Kidney (tissue), 14 donors: ENCODE data around the gene SDK1. TPM values are rescaled to one million over a fixed set of nuclear protein-coding genes. Genes with fewer than 3 reads are reported as not detected.
A peak's percentile ranks its signal among the peaks of the same experiment; 100 is the strongest.

Experiments
- DNase-seq, 5 donors: peaks; one replicate each; pipeline ENCODE4 v3.0.0-alpha.2; 2013 to 2020
- FAIRE-seq: peaks from 2 replicates; lab custom pipeline; 2012; peaks lifted over from hg19 to GRCh38; lab: Jason Lieb, UNC
- H3K27ac ChIP-seq, 2 donors: one replicate each; pipeline ENCODE4 v1.7.0; 2013; ENCODE audit warnings: low read depth in 2 of 2, low read length in 2 of 2, inconsistent platforms in 1 of 2
- H3K27me3 ChIP-seq: one replicate; pipeline ENCODE4 v1.7.1; 2013; ENCODE audit warnings: low read length, inconsistent platforms; ENCODE audit not compliant: control insufficient read depth, insufficient read depth
- H3K36me3 ChIP-seq, 3 donors: one replicate each; pipeline versions ENCODE4 v1.7.0 to v1.7.1; 2013; ENCODE audit warnings: low read length in 3 of 3, control low read depth in 1 of 3, inconsistent platforms in 1 of 3; ENCODE audit not compliant: insufficient read depth in 3 of 3, control insufficient read depth in 2 of 3
- H3K4me1 ChIP-seq, 3 donors: one replicate each; pipeline versions ENCODE4 v1.7.0 to v1.7.1; 2013; ENCODE audit warnings: low read length in 3 of 3, inconsistent platforms in 1 of 3, low read depth in 1 of 3; ENCODE audit not compliant: control insufficient read depth in 2 of 3, insufficient read depth in 2 of 3
- H3K4me3 ChIP-seq, 3 donors: one replicate each; pipeline versions ENCODE4 v1.7.0 to v1.8.1; 2013; ENCODE audit warnings: low read length in 3 of 3, control low read depth in 1 of 3, inconsistent platforms in 1 of 3
- H3K9ac ChIP-seq, 3 donors: one replicate each; pipeline versions ENCODE4 v1.7.0 to v1.7.1; 2013; ENCODE audit warnings: low read length in 3 of 3, control low read depth in 1 of 3, inconsistent platforms in 1 of 3
- H3K9me3 ChIP-seq, 3 donors: one replicate each; pipeline versions ENCODE4 v1.7.0 to v1.7.1; 2013; ENCODE audit warnings: low read length in 3 of 3, control low read depth in 1 of 3, inconsistent platforms in 1 of 3; ENCODE audit not compliant: control insufficient read depth in 2 of 3, insufficient read depth in 1 of 3
- intact Hi-C: fragments of 100-400 bp; cut with DNase I; formaldehyde crosslinking; loops from one replicate; pipeline ENCODE4 v1.11.1; 2022
- polyA plus RNA-seq: library from polyadenylated mRNA; stranded (reverse); fragments of 350-450 nt; fragmentation: Illumina TruSeq; extraction: RNeasy Lipid Tissue Mini Kit (QIAGEN cat#74804); gene quantifications from one replicate; pipeline ENCODE4 v1.2.3, GENCODE V29; 2014; ENCODE audit warnings: low read depth, low replicate concordance; ENCODE audit not compliant: insufficient read depth
- total RNA-seq: library from RNA; stranded (reverse); fragmentation: NEBNext Ultra II Directional; extraction: Animal tissue kit (Norgen Biotek cat#: 25700); gene quantifications from one replicate; pipeline ENCODE4 v1.2.1, GENCODE V29; 2021
- TF ChIP-seq, protein P1 (sequence below): IDR thresholded peaks from 3 replicates; pipeline ENCODE4 v1.5.1; 2012; ENCODE audit warnings: mild to moderate bottlenecking, moderate library complexity, borderline replicate concordance; ENCODE audit not compliant: insufficient read depth; ENCODE audit errors: extremely low read depth
- donor health status: control.
- donor health status: control.
- donor health status: control.
- donor health status: control.
- donor health status: control.
- donor health status: DM: yes; HTN: yes; CAD: no.
- donor health status: Normal renal cell carcinoma (clear cell type).

SDK1 gene
- total and polyA plus RNA-seq, 2 donors from 2014 or later: 2.0 to 38.3 TPM

DNA sequence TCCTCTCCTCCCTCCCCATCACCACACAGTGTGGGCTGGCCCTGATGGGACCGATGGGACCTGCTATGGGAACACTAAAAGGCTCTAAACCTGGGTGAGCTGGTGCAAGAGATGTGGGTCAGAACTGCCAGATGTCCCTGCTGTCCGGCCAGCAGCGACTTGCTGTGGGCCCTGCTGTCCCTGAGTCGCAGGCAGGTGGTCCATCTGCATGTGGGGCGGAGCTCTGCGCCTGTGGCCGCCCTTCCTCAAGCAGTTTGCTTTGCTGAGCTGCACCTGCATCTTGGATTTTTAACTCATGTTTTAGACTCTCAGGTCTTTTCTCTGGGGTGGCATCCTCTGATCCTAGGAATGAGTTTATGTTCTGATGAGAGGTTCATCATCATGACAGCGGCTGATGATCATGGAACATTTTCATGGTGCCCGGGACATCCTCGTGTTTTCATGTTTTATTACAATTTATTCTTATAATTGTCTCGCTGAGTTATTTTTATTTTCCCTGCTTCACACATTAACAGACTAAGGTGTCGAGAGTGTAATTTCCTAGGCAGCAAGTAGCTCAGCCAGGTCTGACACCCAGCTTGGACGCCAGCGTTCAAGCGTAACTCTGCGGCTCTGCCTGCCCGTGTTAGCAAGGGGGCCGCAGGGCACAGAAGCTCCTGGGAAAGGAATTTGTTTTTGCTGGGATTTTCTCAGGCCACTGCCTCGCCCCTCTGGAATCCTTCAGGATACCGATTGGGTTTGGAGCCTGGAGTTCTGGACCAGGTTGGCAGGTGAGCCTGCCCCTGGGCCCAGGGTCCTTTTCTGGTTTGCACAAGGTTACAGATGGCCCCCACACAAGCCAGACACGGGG lies 765.8 kb downstream of the SDK1 start:
- no peaks in the 10 kb centered on the region for H3K27me3 ChIP-seq
- intact Hi-C loops: no loop called here
- no peaks in the 10 kb centered on the region for H3K4me1 ChIP-seq
- peak in 3 of 5 donors; percentile 24 to 71 (median 49) for DNase-seq
- no peaks in the 10 kb centered on the region for H3K36me3 ChIP-seq
- no peak overlapping the region for H3K9ac ChIP-seq
- H3K9me3 ChIP-seq: no peaks in the 10 kb centered on the region
- TF ChIP-seq, protein P1, sequence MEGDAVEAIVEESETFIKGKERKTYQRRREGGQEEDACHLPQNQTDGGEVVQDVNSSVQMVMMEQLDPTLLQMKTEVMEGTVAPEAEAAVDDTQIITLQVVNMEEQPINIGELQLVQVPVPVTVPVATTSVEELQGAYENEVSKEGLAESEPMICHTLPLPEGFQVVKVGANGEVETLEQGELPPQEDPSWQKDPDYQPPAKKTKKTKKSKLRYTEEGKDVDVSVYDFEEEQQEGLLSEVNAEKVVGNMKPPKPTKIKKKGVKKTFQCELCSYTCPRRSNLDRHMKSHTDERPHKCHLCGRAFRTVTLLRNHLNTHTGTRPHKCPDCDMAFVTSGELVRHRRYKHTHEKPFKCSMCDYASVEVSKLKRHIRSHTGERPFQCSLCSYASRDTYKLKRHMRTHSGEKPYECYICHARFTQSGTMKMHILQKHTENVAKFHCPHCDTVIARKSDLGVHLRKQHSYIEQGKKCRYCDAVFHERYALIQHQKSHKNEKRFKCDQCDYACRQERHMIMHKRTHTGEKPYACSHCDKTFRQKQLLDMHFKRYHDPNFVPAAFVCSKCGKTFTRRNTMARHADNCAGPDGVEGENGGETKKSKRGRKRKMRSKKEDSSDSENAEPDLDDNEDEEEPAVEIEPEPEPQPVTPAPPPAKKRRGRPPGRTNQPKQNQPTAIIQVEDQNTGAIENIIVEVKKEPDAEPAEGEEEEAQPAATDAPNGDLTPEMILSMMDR: no peak
- no peak overlapping the region for H3K4me3 ChIP-seq
- no peak for FAIRE-seq
- H3K27ac ChIP-seq: no peak overlapping the region

DNA sequence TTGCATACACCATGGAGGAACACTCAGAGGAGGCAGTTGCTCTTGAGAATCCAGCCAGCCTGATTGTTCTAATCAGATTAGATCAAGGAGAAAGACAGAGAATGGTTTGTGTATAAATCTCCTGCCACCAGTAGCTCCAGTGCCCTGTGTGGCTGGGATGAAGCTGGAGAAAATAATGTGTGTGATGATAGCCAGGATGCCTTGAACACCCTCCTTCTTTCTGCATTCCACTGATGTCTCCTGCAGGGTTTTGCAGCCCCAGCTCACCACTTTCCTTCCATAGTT lies 766.4 kb downstream of the SDK1 start:
- Histone ChIP-seq H3K27ac (no peak overlapping the region), H3K4me3 (no peak overlapping the region), H3K36me3 (no peaks in the 10 kb centered on the region), H3K9ac (no peak overlapping the region), H3K4me1 (no peaks in the 10 kb centered on the region), H3K27me3 (no peaks in the 10 kb centered on the region), H3K9me3 (no peaks in the 10 kb centered on the region)
- FAIRE-seq: no peak
- TF ChIP-seq, protein P1: no peak
- no peak for DNase-seq
- intact Hi-C loops: no loop called here

DNA sequence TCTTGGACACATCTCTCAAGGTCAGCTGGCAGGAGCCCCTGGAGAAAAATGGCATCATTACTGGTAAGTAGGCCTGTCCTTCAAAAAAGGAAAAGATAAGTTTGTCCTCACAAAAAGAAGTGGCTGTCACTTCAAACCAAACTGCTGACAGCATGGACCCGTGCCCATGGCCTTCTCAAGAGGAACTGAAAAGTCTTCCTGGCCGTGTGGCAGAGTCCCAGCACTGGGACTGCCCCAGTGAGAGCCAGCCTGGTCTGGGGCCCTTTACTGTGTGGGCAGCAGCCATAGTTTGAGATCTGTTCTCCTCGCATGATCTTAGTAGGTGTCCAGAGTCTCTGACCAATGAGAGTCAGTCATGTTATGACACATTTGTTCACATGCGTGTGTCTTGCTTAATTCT lies 766.8 kb downstream of the SDK1 start:
- intact Hi-C loops: no loop called here
- Histone ChIP-seq H3K36me3 (no peaks in the 10 kb centered on the region), H3K9ac (no peak overlapping the region), H3K4me3 (no peak overlapping the region), H3K27ac (no peak overlapping the region), H3K9me3 (no peaks in the 10 kb centered on the region), H3K27me3 (no peaks in the 10 kb centered on the region), H3K4me1 (no peaks in the 10 kb centered on the region)
- TF ChIP-seq, protein P1: no peak
- DNase-seq (no peak), FAIRE-seq (no peak)

DNA sequence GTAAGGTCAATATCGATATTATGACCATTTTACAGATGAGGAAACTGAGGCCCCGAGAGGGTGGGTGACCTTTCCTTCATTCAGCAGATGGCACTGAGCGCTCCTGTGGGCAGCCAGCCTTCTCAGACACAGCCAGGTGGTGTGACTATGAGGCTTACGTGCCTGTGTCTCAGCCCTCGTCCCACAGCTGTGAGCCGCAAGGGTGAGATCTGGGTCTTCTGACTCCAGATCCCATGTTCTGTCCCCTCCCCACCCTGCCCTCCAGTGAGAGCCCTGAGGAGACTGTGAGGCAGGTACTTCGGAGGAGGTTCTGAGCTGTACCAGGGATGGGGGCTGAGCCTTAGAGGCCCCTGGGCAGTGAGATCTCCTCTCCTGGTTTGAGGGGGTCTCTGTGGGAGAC lies 767.2 kb downstream of the SDK1 start:
- H3K4me1 ChIP-seq: no peaks in the 10 kb centered on the region
- FAIRE-seq: no peak
- TF ChIP-seq, protein P1: no peak
- H3K27me3 ChIP-seq: no peaks in the 10 kb centered on the region
- no peak for DNase-seq
- no peaks in the 10 kb centered on the region for H3K36me3 ChIP-seq
- no peak overlapping the region for H3K4me3 ChIP-seq
- H3K27ac ChIP-seq: no peak overlapping the region
- intact Hi-C loops: no loop called here
- H3K9me3 ChIP-seq: no peaks in the 10 kb centered on the region
- H3K9ac ChIP-seq: no peak overlapping the region
